ENCODE measurements around the gene SMCP. TPM values are rescaled to one million over a fixed set of nuclear protein-coding genes. Genes with fewer than 3 reads are reported as not detected.

The SMCP gene
- total RNA-seq, 1 experiment from 2014 or later, result not detected

DNA sequence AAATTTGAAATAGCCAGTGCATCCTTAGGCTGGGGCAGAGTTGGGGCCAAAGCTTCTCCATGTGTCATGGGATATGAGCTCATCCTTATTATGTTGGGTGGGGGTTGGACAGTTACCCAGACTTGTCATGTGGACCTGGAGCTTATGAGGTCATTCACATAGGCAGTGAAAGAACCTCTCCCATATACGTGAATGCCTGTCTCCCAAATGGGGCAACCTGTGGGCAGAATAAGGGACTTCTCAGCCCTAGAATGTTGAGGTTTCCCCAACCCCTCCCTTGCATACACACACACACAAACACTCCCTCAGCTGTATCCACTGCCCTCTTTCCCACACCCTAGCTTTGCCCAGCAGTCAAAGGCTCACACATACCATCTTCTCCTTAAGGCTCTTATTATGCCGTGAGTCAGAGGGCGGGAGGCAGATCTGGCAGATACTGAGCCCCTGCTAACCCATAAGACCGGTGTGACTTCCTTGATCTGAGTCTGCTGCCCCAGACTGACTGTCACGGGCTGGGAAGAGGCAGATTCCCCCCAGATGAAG, 28.0 kb downstream of the SMCP start:
- Histone ChIP-seq H3K27me3 (ENCODE audit: control insufficient read depth, insufficient read depth, low read length) (no peaks in the 10 kb centered on the region), H3K4me3 (ENCODE audit: insufficient read depth, low read depth, low read length) (no peak overlapping the region), H3K36me3 (replicated peaks; ENCODE audit: control insufficient read depth, insufficient read depth, low read length) (no peaks in the 10 kb centered on the region)
- no peak for DNase-seq

- Histone ChIP-seq H3K36me3 (replicated peaks; ENCODE audit: control insufficient read depth, insufficient read depth, low read length) (no peaks in the 10 kb centered on the region), H3K4me3 (ENCODE audit: insufficient read depth, low read depth, low read length) (no peak within 1 kb of the TSS), H3K27me3 (ENCODE audit: control insufficient read depth, insufficient read depth, low read length) (no peaks in the 10 kb centered on the region)
- no peak for DNase-seq
Measured at GRCh38 chr1:152907686-152908601, 29.8 kb downstream of the SMCP start, which contains the start of gene IVL. TSS of gene IVL (plus strand) at chr1:152908546. CDS start at chr1:152909798, 1,252 bp downstream.

DNA sequence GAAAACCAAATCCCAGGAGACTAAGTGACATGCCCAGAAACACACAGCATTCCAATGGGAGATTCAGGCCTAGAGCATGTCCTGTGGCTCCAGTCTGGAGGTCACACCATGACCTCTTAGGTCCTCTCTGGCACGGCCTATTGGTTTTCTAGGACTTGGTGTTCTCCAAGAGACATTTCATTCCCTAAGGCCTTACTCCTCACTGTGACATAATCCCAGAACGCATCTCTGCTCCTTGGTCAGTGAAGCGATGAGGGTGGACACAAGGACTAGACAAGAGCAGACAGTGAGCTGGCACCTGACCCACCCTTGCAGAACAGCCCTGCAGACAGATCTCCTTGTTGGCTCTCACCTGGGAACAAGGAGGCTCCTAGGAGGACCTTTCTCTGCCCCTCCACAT, 31.1 kb downstream of the SMCP start:
- Histone ChIP-seq H3K27me3 (ENCODE audit: control insufficient read depth, insufficient read depth, low read length) (no peaks in the 10 kb centered on the region), H3K4me3 (ENCODE audit: insufficient read depth, low read depth, low read length) (no peak overlapping the region), H3K36me3 (replicated peaks; ENCODE audit: control insufficient read depth, insufficient read depth, low read length) (no peaks in the 10 kb centered on the region)
- DNase-seq, result no peak

DNA sequence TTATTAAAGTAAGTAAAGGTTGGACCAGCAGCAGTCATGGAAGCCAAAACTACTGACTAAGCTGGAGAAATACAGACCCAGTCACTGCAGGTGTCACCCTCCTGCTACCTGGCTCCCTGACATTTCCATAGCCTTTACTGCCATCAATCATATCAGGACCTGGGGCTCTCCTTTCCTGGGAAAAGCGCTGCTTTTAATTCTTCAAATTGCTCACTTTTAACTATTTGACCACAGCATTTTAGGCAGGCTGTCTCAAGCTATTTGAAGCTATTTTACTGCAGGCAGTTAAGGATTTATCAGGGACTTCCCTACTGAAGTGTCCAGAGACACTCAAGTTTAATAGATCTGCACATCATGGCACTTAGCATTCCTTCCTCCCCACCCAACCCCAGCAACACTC, 34.3 kb downstream of the SMCP start:
- H3K27me3 ChIP-seq (ENCODE audit: control insufficient read depth, insufficient read depth, low read length), result no peaks in the 10 kb centered on the region
- no peak for DNase-seq
- no peak overlapping the region for H3K4me3 ChIP-seq (ENCODE audit: insufficient read depth, low read depth, low read length)
- no peaks in the 10 kb centered on the region for H3K36me3 ChIP-seq (replicated peaks; ENCODE audit: control insufficient read depth, insufficient read depth, low read length)

- DNase-seq, result no peak
- Histone ChIP-seq H3K36me3 (replicated peaks; ENCODE audit: control insufficient read depth, insufficient read depth, low read length) (no peaks in the 10 kb centered on the region), H3K4me3 (ENCODE audit: insufficient read depth, low read depth, low read length) (no peak overlapping the region), H3K27me3 (ENCODE audit: control insufficient read depth, insufficient read depth, low read length) (no peaks in the 10 kb centered on the region)
Measured at GRCh38 chr1:152912900-152913299, 34.8 kb downstream of the SMCP start.

DNA sequence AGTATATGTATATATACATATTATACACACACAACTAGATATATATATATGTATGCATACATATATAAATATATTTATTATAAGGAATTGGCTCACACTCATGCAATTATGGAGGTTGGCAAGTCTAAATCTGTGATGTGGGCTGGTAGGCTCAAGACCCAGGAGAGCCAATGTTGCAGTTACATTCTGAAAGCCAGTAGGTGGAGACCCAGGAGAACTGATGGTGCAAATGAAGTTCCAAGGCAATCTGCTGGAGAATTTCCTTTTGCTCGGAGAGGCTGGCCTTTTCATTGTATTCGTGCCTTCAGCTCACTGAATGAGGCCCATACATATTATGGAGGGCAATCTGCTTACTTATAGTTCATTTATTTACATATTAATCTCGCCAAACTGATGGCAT, 39.7 kb downstream of the SMCP start:
- DNase-seq, result peak; percentile 22
- no peak overlapping the region for H3K4me3 ChIP-seq (ENCODE audit: insufficient read depth, low read depth, low read length)
- no peaks in the 10 kb centered on the region for H3K36me3 ChIP-seq (replicated peaks; ENCODE audit: control insufficient read depth, insufficient read depth, low read length)
- no peaks in the 10 kb centered on the region for H3K27me3 ChIP-seq (ENCODE audit: control insufficient read depth, insufficient read depth, low read length)

GRCh38 chr1:152919071-152919470, 40.9 kb downstream of the SMCP start:
- Histone ChIP-seq H3K4me3 (ENCODE audit: insufficient read depth, low read depth, low read length) (no peak overlapping the region), H3K36me3 (replicated peaks; ENCODE audit: control insufficient read depth, insufficient read depth, low read length) (no peaks in the 10 kb centered on the region), H3K27me3 (ENCODE audit: control insufficient read depth, insufficient read depth, low read length) (no peaks in the 10 kb centered on the region)
- DNase-seq, result no peak

GRCh38 chr1:152924191-152924590, 46.1 kb downstream of the SMCP start:
- no peak for DNase-seq
- H3K36me3 ChIP-seq (replicated peaks; ENCODE audit: control insufficient read depth, insufficient read depth, low read length), result no peaks in the 10 kb centered on the region
- no peak overlapping the region for H3K4me3 ChIP-seq (ENCODE audit: insufficient read depth, low read depth, low read length)
- no peaks in the 10 kb centered on the region for H3K27me3 ChIP-seq (ENCODE audit: control insufficient read depth, insufficient read depth, low read length)

GRCh38 chr1:152926091-152926490, 48.0 kb downstream of the SMCP start:
- H3K36me3 ChIP-seq (replicated peaks; ENCODE audit: control insufficient read depth, insufficient read depth, low read length), result no peaks in the 10 kb centered on the region
- H3K4me3 ChIP-seq (ENCODE audit: insufficient read depth, low read depth, low read length), result no peak overlapping the region
- H3K27me3 ChIP-seq (ENCODE audit: control insufficient read depth, insufficient read depth, low read length), result no peaks in the 10 kb centered on the region
- peak; percentile 53 for DNase-seq

GRCh38 chr1:152928671-152929070, 50.5 kb downstream of the SMCP start:
- no peak for DNase-seq
- H3K4me3 ChIP-seq (ENCODE audit: insufficient read depth, low read depth, low read length), result no peak overlapping the region
- no peaks in the 10 kb centered on the region for H3K36me3 ChIP-seq (replicated peaks; ENCODE audit: control insufficient read depth, insufficient read depth, low read length)
- H3K27me3 ChIP-seq (ENCODE audit: control insufficient read depth, insufficient read depth, low read length), result no peaks in the 10 kb centered on the region

- no peak for DNase-seq
- no peaks in the 10 kb centered on the region for H3K36me3 ChIP-seq (replicated peaks; ENCODE audit: control insufficient read depth, insufficient read depth, low read length)
- H3K27me3 ChIP-seq (ENCODE audit: control insufficient read depth, insufficient read depth, low read length), result no peaks in the 10 kb centered on the region
- H3K4me3 ChIP-seq (ENCODE audit: insufficient read depth, low read depth, low read length), result no peak overlapping the region
Measured at GRCh38 chr1:152932170-152932811, 54.2 kb downstream of the SMCP start.

DNA sequence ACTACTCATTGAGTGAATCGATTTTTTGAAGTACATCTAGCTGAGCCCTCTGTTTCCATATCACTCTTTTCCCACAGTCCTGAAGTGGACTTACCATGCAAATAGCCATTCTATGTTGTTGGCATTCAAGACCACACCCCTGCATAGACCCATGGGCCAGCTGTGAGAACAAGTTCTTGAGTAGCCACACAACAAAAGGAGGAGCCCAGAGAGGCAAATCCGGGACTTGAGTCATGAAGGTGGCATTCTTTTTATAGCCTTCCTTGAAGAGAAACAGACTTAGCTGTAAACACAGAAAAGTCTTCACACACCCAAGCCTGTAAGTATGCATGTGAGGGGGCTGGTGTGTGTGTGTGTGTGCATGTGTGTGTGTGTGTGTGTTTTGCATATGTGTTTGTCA, 55.1 kb downstream of the SMCP start:
- no peak for DNase-seq
- Histone ChIP-seq H3K36me3 (replicated peaks; ENCODE audit: control insufficient read depth, insufficient read depth, low read length) (no peaks in the 10 kb centered on the region), H3K4me3 (ENCODE audit: insufficient read depth, low read depth, low read length) (no peak overlapping the region), H3K27me3 (ENCODE audit: control insufficient read depth, insufficient read depth, low read length) (no peaks in the 10 kb centered on the region)
